ENCODE measurements around the gene BEAN1.

The BEAN1 gene, protein sequence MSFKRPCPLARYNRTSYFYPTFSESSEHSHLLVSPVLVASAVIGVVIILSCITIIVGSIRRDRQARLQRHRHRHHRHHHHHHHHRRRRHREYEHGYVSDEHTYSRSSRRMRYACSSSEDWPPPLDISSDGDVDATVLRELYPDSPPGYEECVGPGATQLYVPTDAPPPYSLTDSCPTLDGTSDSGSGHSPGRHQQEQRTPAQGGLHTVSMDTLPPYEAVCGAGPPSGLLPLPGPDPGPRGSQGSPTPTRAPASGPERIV

DNA sequence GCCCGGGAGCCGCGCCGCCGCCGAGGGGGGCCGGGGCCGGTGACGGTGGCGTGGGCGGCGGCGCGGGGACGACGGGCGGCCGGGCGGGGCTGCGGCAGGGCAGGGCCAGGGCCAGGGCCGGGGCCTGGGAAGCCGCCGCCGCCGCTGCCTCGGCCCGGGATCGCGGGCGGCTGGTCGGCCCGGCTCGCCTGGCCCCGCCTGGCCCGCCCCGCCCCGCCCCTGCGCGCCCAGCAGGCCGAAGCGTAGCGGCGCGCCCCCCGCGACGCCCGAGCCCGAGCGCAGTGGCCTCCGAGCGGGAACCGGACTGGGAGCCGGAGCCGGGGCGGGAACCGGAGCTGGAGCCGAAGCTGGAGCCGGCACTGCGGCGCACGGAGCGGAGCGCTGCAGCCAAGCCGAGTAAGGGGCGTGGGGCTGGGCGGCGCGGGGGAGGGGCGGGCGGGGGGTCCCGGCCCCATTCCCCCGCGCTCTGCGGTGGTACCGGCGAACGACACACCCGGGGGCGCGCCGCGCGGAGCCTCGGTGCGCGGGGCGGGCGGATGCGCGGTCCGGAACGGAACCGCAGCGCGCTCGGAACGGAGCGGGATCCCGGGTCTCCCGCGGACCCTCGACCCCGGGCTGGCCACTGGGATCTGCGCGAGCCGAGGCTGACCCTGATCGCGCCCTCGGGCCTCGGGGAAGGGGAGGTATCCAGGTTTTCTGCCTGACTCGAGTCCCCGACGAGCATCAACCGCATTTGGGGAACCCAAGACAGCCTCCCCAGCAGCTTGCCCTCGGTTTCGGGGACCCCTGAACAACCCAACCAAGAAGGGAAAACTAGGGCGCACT is at the start of gene BEAN1:
Gene BEAN1 (plus strand): TSS at position 260 of the 825 bp plus-strand sequence. CDS start 10,382 bp downstream, outside the sequence.
- DNase-seq (ENCODE audit: low spot score) = no peak

DNA sequence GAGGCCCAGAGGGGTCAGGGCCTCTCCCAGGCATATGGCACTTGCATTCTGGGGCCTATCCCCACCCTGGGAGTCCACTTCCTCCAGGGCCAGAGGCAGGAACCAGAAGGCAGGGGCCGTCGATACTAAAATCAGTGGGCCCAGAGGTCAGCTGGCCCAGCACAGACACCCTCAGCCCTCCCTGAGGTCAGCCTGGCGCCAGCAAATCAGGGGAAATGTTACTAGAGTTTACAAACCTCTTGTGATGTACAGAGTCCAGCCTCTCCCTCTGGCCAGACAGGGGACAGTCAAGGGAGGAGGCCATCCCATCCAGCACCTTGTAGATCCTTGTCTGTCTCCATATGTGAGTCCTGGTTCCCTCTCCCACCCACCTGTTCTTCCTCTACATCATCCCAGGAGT is 49.8 kb upstream of the BEAN1 start:
- no peak for DNase-seq (ENCODE audit: low spot score)

DNA sequence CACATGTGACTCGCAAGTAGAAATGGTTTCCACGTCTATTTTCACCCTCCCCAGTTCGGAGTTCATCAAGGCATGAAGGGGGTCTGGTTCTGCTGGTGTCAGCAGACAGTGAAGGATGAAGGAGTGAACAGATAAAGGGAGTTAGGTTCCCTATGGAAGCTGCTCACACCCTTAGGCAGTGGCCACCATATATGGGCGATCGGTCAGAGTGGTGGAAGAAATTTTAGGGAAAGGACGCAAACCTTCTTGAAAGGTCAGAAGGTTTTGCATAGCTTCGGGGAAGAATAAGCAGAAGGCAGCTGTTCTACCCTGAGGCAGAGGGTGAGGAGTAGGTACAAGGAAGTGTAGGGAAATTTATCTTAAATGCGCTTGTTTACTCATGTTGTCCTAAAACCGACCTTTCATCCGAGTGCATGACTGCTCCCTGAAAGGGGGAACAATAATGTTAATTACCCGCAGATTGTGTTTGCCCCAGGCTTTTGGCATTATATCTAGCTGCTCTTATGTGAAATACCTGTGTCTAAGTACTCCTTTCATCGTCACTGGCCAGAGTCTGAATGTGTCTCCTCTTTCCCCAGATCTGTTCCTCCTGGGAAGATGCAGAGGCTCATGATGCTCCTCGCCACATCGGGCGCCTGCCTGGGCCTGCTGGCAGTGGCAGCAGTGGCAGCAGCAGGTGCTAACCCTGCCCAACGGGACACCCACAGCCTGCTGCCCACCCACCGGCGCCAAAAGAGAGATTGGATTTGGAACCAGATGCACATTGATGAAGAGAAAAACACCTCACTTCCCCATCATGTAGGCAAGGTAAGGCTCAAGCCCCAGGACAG is 48.1 kb upstream of the BEAN1 start:
- DNase-seq (ENCODE audit: low spot score) = no peak

DNA sequence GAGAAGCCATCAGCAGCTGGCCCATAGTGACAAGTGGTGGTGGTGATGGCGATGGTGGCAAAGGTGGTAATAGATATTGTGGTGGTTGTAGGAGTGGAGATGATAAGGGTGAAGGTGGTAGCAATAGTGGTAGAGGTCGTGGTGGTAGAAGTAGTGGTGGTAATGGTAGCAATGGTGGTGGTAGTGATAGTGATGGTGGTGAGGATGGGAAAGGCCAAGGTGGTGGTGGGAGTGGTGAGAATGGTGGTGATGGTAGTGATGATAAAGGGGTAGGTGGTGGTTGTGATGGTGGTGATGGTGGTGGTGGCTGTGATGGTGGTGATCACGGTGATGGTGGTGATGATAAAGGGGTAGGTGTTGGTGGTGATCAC is 47.5 kb upstream of the BEAN1 start:
- no peak for DNase-seq (ENCODE audit: low spot score)

DNA sequence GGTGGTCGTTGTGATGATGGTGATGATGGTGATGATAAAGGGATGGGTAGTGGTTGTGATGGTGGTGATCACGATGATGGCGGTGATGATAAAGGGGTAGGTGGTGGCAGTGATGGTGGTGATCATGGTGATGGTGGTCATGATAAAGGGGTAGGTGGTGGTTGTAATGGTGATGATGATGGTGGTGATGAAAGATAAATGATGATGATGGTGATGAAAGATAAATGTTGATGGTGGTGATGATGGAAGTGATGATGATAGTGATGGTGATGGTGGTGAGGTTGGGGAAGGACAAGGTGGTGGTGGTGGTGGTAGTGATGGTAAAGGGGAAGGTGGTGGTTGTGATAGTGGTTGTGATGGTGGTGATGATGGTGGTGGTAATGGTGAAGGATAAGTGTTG is 46.7 kb upstream of the BEAN1 start:
- DNase-seq (ENCODE audit: low spot score) = no peak

DNA sequence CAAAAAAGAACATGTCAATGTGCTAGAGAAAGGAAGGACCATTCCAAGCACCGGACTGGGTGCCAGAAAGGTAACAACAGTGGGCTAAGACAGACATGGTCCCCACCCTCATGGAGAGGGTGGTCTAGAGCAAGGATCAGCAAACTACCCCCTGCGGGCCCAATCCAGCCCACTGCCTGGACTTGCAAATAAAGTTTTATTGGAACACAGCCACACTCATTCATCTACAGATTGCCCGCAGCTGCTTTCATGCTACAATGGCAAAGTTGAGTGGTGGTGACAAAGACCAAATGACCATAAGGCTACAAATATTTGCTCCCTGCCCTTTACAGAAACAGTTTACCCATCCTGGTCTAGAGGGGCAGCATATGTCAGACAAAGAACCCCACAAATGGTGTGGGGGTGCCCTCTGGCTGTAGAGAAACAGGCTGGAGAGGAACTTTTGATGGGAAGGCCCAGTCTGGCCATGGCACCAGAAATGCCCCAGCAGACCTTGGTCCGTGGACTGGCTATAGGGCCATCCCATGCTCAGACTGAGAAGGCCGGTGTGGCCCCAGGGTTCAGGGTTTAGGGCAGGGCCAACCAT is 45.4 kb upstream of the BEAN1 start:
- DNase-seq (ENCODE audit: low spot score) = no peak

DNA sequence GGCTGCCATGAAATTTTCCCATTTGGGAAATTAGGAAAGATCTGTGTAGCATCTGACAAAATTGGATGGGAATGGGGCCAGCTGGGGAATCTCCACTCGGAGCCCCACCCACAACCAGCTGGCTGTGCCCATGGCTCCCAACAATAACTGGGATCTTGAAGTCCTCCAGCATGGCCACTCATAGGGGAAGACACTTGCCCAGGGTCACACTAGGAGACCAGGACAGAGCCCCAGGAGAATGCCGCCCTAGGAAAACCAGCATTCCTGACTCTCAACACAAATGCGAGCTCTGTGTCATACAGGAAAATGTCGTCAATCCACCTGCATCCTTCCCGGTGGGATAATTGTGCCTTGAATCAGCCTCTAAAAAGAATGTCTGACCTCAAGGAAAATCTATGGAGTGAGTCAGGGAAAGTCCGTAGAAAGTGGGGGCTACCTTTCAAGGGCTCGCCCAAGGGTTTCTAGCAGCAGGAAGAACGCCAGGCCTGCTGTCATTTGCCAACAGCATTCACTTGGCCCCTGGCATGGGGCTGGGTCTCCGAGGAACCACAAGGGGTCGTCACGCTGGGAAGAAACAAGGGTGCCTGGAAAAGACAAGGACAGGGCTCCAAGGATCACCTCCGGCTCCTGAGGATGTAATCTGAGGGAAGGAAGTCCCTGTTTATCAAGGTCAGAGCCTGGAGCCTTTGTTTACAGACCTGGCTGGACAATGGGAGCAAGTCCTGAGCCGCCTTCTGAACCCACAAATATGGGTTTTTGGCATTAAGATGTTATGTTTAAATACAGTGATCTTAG is 44.7 kb upstream of the BEAN1 start:
- no peak for DNase-seq (ENCODE audit: low spot score)

DNA sequence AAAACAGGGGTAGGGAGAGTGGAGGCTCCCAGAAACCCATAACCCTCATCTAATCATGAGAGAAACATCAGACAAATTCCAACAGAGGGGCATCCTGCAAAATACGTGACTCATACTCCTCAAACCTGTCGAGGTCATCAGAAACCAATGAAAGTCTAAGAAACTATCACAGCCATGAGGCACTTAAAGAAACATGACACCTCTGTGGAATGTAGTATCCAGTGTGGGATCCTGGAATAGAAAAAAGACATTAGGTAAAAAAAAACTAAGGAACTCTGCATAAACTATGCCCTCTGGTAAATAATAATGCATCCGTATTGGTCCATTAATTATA is 44.2 kb upstream of the BEAN1 start:
- no peak for DNase-seq (ENCODE audit: low spot score)

DNA sequence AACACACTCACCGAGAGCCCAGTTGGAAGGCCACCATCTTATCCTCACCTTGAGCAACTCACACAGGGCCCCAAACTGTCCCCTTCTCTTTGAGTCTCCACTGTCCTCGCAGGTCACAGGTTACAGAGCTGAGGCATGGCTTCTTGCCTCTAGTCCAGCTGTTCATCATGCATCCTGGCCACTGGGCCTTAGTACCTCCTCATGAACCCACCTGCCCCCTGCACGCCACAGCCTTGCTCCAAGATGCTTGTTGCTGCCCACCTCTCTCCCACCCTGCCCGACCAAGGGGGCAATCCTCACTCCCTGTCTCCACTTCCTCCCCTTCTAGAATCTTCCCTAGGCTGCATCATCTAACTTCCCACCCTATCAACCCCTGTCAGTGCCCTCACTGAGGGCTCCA is 43.5 kb upstream of the BEAN1 start:
- DNase-seq (ENCODE audit: low spot score) = no peak

DNA sequence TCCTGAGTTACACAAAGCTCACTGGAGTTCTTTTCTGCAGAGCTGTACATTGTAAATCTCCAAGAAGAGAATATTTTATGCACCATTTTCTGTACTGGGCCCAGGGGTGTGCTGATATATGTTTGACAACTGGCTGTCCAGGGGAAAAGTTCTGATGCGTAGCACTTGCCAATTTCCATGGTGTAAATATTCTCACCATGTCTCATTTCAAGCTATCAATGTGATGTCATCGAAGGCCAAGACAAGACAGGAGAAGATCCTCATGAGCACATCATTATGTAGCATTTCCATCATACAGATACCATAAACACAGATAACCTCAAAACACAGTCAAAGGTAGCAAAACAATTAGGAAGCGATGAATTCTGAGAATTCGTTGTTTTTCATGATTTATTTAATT is 41.7 kb upstream of the BEAN1 start:
- DNase-seq (ENCODE audit: low spot score) = no peak

DNA sequence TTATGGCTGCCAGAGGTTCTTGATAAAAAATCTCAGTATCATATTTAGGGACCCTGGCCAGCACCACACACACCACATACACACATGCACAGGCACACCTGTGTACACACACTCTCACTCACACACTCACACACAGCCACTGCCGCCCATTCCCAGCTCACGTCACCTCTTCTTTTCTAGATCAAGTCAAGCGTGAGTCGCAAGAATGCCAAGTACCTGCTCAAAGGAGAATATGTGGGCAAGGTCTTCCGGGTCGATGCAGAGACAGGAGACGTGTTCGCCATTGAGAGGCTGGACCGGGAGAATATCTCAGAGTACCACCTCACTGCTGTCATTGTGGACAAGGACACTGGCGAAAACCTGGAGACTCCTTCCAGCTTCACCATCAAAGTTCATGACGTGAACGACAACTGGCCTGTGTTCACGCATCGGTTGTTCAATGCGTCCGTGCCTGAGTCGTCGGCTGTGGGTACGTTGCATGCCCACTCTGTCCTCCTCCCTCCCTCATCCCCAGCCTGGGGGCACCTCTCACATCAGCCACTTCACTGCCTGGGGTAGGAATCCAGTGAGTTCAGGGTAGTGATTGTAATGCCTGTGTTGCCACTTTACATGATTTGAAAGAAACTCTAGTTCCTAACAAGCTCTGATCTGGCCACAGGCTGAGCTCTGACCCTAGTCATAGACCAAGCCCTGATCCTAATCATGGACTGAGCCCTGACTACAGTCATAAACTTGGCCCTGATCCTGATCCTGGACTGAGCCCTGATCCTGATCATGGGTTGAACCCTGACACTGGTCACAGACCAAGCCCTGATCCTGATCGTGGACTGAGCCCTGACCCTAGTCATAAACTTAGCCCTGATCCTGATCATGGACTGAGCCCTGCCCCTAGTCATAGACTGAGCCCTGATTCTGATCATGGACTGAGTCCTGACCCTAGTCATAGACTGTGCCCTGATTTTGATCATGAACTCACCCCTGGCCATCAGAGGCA is 40.2 kb upstream of the BEAN1 start:
- no peak for DNase-seq (ENCODE audit: low spot score)

DNA sequence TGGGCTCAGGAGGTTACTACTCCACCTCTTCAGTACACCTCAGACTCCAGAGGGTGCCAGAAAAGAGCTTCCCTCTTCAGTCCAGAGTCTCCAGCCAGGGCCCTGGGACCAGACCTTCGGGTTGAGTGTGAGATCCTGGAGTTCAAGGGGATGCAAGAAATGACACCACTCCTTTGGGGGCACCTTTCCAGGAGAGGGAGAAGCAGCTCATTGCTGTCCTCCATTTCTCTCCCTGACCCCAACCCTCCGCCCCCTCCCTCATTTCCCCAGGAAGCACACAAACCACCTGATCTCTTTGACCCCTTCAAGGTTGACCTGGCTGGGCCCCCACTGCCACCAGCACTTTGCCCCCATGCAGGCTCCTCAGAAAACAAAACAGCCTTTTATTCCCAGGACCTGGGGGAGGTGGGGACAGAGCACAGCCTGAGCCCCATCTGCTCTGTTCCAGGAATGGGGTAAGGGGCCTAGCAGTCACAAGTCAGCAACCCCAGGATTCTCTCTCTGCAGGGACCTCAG is 39.2 kb upstream of the BEAN1 start:
- DNase-seq (ENCODE audit: low spot score) = no peak

DNA sequence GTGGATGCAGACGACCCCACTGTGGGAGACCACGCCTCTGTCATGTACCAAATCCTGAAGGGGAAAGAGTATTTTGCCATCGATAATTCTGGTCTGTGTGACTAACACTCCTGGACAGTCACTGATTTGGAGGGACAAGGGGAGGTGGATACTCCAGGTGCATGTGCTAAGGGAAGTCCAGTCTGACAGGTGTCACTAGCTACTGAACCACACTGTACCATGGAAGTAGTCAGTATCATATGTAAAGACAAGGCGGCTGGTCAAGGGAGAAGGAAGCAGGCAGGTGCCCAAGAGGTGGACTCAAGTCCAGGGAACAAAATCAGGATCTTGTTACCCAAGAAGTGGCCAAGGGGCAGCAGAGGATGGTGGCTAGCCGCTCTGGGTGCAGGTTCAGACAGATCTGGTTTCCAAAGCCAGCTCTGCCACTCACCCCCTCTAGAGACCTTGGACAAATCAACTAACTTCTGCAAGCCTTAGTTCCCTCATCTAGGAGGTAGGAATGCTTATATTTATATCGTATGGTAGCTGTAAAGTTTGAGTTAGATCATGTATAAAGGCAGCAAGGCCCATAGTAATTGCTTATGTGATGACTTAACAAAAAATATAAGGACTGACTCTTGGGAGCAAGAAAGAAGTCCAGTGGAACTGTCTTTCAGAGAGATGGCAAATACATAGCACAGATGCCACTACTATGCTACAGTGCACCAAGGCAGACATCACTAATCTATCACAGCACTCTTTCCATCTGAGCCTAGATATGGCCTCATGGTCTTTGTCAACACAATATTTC is 38.5 kb upstream of the BEAN1 start:
- DNase-seq (ENCODE audit: low spot score) = no peak

DNA sequence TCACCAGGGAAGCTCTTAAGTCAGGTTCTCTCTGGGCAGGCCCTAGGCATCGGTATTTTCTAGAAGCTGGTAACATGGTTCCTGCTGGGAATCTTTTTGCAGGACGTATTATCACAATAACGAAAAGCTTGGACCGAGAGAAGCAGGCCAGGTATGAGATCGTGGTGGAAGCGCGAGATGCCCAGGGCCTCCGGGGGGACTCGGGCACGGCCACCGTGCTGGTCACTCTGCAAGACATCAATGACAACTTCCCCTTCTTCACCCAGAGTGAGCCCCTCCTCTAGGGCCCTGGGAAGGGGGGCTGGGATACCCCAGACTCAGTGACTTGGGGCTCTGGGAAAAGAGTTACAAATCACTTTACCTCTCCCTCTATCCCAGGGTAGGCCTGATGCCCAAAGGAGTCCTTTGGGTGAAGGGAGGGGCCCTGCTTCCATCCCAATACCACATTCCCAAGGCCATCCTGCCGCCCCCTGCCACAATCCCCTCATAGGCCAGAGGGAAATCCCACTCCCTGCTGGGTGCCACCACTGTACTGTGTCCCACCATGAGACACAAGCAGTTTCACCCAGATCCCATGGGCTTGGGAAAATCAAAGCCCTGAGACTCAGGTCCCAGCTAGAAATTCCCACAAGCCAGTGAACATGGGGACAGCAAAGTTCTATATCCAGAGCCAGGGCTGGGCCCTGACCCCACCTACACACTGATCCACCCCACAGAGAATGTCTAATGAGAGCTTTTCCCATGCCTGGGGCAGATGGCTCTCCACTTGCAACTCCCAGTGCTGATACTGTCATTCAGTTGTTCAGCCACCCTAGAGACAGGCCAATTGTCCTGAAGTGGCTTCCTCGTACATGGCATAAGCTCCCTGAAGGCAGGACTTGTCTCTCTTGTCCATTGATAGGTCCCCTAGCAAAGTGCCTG is 37.6 kb upstream of the BEAN1 start:
- DNase-seq (ENCODE audit: low spot score) = no peak

DNA sequence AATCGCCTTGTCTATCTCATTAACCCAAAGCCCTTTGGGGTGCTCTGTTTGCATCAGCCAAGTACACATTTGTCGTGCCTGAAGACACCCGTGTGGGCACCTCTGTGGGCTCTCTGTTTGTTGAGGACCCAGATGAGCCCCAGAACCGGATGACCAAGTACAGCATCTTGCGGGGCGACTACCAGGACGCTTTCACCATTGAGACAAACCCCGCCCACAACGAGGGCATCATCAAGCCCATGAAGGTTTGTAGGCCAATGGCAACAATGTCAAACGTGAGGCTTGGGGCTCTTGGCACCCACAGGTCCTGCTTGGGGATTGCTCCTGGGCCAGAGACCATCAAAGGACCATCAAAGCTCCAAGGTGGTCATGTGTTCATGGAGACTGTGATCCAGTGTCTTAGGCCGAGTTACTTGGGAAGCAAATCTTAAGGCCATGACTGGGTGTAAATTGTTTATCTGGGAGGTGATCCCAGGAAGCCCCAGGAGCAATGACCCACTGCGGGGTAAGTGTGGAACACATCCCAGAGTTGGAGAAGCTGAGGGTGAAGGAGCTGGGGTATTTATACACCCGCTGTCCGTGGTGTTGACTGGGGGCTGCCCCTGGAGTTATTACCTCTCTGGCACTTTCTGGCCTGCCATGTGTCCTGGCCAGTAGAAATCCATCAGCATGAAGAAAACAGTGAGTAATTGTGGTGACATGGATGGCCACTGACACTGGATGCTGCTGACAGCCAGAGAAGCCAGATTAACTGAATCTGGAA is 36.6 kb upstream of the BEAN1 start:
- DNase-seq (ENCODE audit: low spot score) = no peak

DNA sequence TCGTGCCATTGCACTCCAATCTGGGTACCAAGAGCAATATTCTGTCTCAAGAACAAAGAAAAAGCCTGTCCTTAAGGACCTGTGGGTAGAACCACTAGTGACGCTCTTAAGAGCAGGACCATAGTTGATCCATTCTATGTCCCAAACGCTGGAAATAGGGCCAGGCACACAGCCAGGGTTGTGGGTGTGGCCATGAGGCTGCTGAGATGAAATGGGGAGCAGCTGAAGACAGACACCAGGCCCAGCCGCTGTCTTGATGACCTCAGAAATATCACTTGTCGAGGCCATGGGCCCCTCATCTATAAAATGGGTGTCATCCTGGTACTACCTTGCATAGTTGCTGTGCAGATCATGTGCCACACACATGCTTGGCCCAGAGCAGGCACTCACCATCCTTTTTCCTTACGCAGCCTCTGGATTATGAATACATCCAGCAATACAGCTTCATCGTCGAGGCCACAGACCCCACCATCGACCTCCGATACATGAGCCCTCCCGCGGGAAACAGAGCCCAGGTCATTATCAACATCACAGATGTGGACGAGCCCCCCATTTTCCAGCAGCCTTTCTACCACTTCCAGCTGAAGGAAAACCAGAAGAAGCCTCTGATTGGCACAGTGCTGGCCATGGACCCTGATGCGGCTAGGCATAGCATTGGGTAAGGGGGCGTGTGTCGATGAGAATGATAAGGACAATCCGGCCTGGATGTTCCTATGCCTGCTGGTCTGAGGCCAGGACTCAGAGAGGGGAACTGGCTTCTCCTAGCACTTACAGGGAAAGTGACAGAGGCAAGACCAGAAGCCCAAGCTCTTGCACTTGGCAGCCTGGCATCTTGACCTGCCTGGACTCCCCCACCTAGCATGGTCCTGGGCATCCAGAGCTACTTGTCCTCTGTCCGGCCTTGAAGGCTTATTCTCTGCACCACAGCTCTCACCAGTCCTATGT is 35.1 kb upstream of the BEAN1 start:
- DNase-seq (ENCODE audit: low spot score) = no peak
